ENCODE measurements around the gene DDX39A.

DDX39A gene

DNA sequence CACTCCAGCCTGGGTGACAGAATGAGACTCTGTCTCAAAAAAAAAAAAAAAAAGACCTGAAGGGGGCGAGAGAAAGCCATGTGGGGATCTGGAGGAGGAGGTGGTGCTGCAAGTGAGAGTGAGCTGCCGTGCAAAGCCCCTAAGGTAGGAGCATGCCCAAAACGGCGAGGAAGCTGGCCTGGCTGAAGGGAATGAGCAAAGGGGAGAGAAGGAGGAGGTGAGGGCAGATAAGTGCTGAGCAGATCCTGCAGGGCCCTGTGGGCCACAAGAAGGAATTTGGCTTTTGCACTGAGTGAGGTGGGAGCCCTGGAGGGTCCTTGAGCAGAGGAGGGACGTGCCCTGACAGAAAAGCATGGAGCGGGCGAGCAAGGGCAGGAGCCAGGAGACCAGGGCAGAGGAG is 57.3 kb downstream of the DDX39A start:
- DNase-seq, result peak; percentile 73

Data from hematopoietic multipotent progenitor cell treated with erythropoietin and hydrocortisone succinate and interleukin-3 and kit ligand, for 6 days (in vitro differentiated cells).